C4-2B (cell line): ENCODE data around the gene LMAN1L.

Experiments used
- CTCF ChIP-seq: fragments of 450-650 bp; conservative IDR thresholded peaks from 2 replicates; pipeline ENCODE4 v1.5.1; 2017; ENCODE audit warnings: mild to moderate bottlenecking
- ZFX ChIP-seq: fragments of 450-650 bp; IDR thresholded peaks from 2 replicates; pipeline ENCODE4 v1.6.1; 2017

- TF ChIP-seq CTCF (no peak), ZFX (no peak)
These were observed 43.1 kb upstream of the LMAN1L start for GRCh38 chr15:74769463-74770025.
